Ishikawa (cell line): ENCODE results near the gene MOCS3.

Source experiments
- CEBPB ChIP-seq: IDR thresholded peaks from 2 replicates; pipeline ENCODE4 v1.6.1; 2012
- CREB1 ChIP-seq: IDR thresholded peaks from 2 replicates; pipeline ENCODE4 v1.6.1; 2012; ENCODE audit warnings: low read depth
- EGR1 ChIP-seq: IDR thresholded peaks from 2 replicates; pipeline ENCODE4 v1.6.1; 2012
- FOXM1 ChIP-seq: IDR thresholded peaks from 2 replicates; pipeline ENCODE4 v1.6.1; 2012; ENCODE audit warnings: low read depth, borderline replicate concordance
- NFIC ChIP-seq: IDR thresholded peaks from 2 replicates; pipeline ENCODE4 v1.6.1; 2012
- TAF1 ChIP-seq: IDR thresholded peaks from 2 replicates; pipeline ENCODE4 v1.6.1; 2012; ENCODE audit warnings: low read depth, mild to moderate bottlenecking
- TEAD4 ChIP-seq: IDR thresholded peaks from 2 replicates; pipeline ENCODE4 v1.6.1; 2012
- TF ChIP-seq, protein P1 (sequence below): IDR thresholded peaks from 2 replicates; pipeline ENCODE4 v1.6.1; 2012; ENCODE audit warnings: low read depth, mild to moderate bottlenecking
- TF ChIP-seq, protein P2 (sequence below): IDR thresholded peaks from 2 replicates; pipeline ENCODE4 v1.6.1; 2012

Gene MOCS3

GRCh38 chr20:51011479-51011878 is 52.9 kb downstream of the MOCS3 start:
- TF ChIP-seq CEBPB (no peak), FOXM1 (no peak), EGR1 (no peak), NFIC (no peak), CREB1 (no peak), TEAD4 (no peak), TAF1 (no peak)
- TF ChIP-seq, protein P1, sequence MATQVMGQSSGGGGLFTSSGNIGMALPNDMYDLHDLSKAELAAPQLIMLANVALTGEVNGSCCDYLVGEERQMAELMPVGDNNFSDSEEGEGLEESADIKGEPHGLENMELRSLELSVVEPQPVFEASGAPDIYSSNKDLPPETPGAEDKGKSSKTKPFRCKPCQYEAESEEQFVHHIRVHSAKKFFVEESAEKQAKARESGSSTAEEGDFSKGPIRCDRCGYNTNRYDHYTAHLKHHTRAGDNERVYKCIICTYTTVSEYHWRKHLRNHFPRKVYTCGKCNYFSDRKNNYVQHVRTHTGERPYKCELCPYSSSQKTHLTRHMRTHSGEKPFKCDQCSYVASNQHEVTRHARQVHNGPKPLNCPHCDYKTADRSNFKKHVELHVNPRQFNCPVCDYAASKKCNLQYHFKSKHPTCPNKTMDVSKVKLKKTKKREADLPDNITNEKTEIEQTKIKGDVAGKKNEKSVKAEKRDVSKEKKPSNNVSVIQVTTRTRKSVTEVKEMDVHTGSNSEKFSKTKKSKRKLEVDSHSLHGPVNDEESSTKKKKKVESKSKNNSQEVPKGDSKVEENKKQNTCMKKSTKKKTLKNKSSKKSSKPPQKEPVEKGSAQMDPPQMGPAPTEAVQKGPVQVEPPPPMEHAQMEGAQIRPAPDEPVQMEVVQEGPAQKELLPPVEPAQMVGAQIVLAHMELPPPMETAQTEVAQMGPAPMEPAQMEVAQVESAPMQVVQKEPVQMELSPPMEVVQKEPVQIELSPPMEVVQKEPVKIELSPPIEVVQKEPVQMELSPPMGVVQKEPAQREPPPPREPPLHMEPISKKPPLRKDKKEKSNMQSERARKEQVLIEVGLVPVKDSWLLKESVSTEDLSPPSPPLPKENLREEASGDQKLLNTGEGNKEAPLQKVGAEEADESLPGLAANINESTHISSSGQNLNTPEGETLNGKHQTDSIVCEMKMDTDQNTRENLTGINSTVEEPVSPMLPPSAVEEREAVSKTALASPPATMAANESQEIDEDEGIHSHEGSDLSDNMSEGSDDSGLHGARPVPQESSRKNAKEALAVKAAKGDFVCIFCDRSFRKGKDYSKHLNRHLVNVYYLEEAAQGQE = no peak
- TF ChIP-seq, protein P2, sequence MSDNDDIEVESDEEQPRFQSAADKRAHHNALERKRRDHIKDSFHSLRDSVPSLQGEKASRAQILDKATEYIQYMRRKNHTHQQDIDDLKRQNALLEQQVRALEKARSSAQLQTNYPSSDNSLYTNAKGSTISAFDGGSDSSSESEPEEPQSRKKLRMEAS = no peak

- TF ChIP-seq FOXM1 = no peak
- TF ChIP-seq, protein P1 = no peak
Observed at GRCh38 chr20:51012357-51012756, 53.7 kb downstream of the MOCS3 start.
